Measurements from ENCODE around the gene SLC25A18. TPM values are rescaled to one million over a fixed set of nuclear protein-coding genes. Genes with fewer than 3 reads are reported as not detected.

Gene SLC25A18
- total RNA-seq, 1 experiment from 2014 or later = 0.57 TPM

- Histone ChIP-seq H3K4me3 (no peak overlapping the region), H2AFZ (no peak overlapping the region), H4K20me1 (ENCODE audit: insufficient read depth) (no peaks in the 10 kb centered on the region), H3K9me2 (ENCODE audit: insufficient read depth) (no peaks in the 10 kb centered on the region), H3K79me2 (ENCODE audit: low read depth) (no peaks in the 10 kb centered on the region), H3K9me3 (ENCODE audit: insufficient read depth, low read depth) (no peaks in the 10 kb centered on the region), H3K4me1 (replicated peaks; ENCODE audit: insufficient read depth) (peaks cover 14% of the 10 kb centered on the region; the same call in 1 of the 2 replicates), H3K27ac (no peak overlapping the region), H3F3A (ENCODE audit: insufficient read depth, low read depth) (peaks cover 15% of the 10 kb centered on the region), H3K27me3 (ENCODE audit: insufficient read depth, low read depth) (no peaks in the 10 kb centered on the region), H3K36me3 (ENCODE audit: low read depth) (no peaks in the 10 kb centered on the region), H3K4me2 (no peak overlapping the region)
- POLR2A ChIA-PET (ENCODE audit: unreplicated experiment) = no interaction called here
- intact Hi-C loops (cut with micrococcal nuclease; ENCODE audit: unreplicated experiment) = no loop called here
- DNase-seq = no peak
- BruUV-seq (replicated peaks) = no TSS peak
- CTCF ChIA-PET = no interaction called here
- TF ChIP-seq EZH2 (IDR thresholded peaks at IDR 0.05; ENCODE audit: low read depth) (no peak), CTCF (conservative IDR thresholded peaks at IDR 0.05) (no peak)
These were observed 11.9 kb downstream of the SLC25A18 start for GRCh38 chr22:17575151-17575550.

- Histone ChIP-seq H4K20me1 (ENCODE audit: insufficient read depth) (no peaks in the 10 kb centered on the region), H3K79me2 (ENCODE audit: low read depth) (no peaks in the 10 kb centered on the region), H3K9me2 (ENCODE audit: insufficient read depth) (no peaks in the 10 kb centered on the region), H3K27me3 (ENCODE audit: insufficient read depth, low read depth) (no peaks in the 10 kb centered on the region), H3K4me2 (peak overlapping the region; percentile 25; the same call in 1 of the 2 replicates), H3K27ac (peak overlapping the region; percentile 76), H3F3A (ENCODE audit: insufficient read depth, low read depth) (peaks cover 15% of the 10 kb centered on the region), H3K36me3 (ENCODE audit: low read depth) (no peaks in the 10 kb centered on the region), H3K9me3 (ENCODE audit: insufficient read depth, low read depth) (no peaks in the 10 kb centered on the region), H3K4me1 (replicated peaks; ENCODE audit: insufficient read depth) (peaks cover 14% of the 10 kb centered on the region; the same call in 1 of the 2 replicates), H2AFZ (0 out of 2 replicates have a peak overlapping the region, but pooled peaks have one; percentile 43), H3K4me3 (no peak overlapping the region)
- no peak for DNase-seq
- TF ChIP-seq CTCF (conservative IDR thresholded peaks at IDR 0.05) (no peak), EZH2 (IDR thresholded peaks at IDR 0.05; ENCODE audit: low read depth) (no peak)
- ChIA-PET POLR2A (ENCODE audit: unreplicated experiment) (no interaction called here), CTCF (no interaction called here)
- BruUV-seq (replicated peaks) = no TSS peak
- intact Hi-C loops (cut with micrococcal nuclease; ENCODE audit: unreplicated experiment) = loop anchor here (1.0 kb wide), 1 partner anchor 58 kb away; no protein-coding TSS in a partner anchor
These were observed 12.4 kb downstream of the SLC25A18 start for GRCh38 chr22:17575681-17576080.

- Histone ChIP-seq H3K27ac (peak overlapping the region; percentile 76), H3K9me3 (ENCODE audit: insufficient read depth, low read depth) (no peaks in the 10 kb centered on the region), H4K20me1 (ENCODE audit: insufficient read depth) (no peaks in the 10 kb centered on the region), H3K4me2 (peak overlapping the region; percentile 25; the same call in 1 of the 2 replicates), H3K36me3 (ENCODE audit: low read depth) (no peaks in the 10 kb centered on the region), H3K4me1 (replicated peaks; ENCODE audit: insufficient read depth) (peaks cover 14% of the 10 kb centered on the region; the same call in 1 of the 2 replicates), H3K27me3 (ENCODE audit: insufficient read depth, low read depth) (no peaks in the 10 kb centered on the region), H3K9me2 (ENCODE audit: insufficient read depth) (no peaks in the 10 kb centered on the region), H3F3A (ENCODE audit: insufficient read depth, low read depth) (peaks cover 15% of the 10 kb centered on the region), H2AFZ (0 out of 2 replicates have a peak overlapping the region, but pooled peaks have one; percentile 43), H3K4me3 (no peak overlapping the region), H3K79me2 (ENCODE audit: low read depth) (no peaks in the 10 kb centered on the region)
- no peak for TF ChIP-seq CTCF (conservative IDR thresholded peaks at IDR 0.05)
- TF ChIP-seq EZH2 (IDR thresholded peaks at IDR 0.05; ENCODE audit: low read depth) = no peak
- ChIA-PET CTCF (no interaction called here), POLR2A (ENCODE audit: unreplicated experiment) (interaction anchor here (0.7 kb wide), 1 partner anchor 394 kb away, joined by 3 read pairs; no protein-coding TSS in a partner anchor)
- intact Hi-C loops (cut with micrococcal nuclease; ENCODE audit: unreplicated experiment) = loop anchor here (1.0 kb wide), 1 partner anchor 57 kb away; no protein-coding TSS in a partner anchor
- DNase-seq = peak; percentile 74 to 94
- no TSS peak for BruUV-seq (replicated peaks)
These were observed 13.2 kb downstream of the SLC25A18 start for GRCh38 chr22:17576470-17576869.

Measured in PC-9 (cell line).